Activated T-cell treated with anti-CD3 and anti-CD28 coated beads, Interleukin-2, amount 50 U/mL, for 1 hour (primary cell): ENCODE results near the gene DDX47.

ENCODE experiments used
- DNase-seq: peaks from one replicate; pipeline ENCODE4 v3.0.0-alpha.2; 2020

The DDX47 gene

GRCh38 chr12:12813120-12814101 lies at the start of gene DDX47:
TSS of gene DDX47 (plus strand) at chr12:12813346. CDS start at chr12:12813368, 22 bp downstream.
- DNase-seq: peak; percentile 98

DNA sequence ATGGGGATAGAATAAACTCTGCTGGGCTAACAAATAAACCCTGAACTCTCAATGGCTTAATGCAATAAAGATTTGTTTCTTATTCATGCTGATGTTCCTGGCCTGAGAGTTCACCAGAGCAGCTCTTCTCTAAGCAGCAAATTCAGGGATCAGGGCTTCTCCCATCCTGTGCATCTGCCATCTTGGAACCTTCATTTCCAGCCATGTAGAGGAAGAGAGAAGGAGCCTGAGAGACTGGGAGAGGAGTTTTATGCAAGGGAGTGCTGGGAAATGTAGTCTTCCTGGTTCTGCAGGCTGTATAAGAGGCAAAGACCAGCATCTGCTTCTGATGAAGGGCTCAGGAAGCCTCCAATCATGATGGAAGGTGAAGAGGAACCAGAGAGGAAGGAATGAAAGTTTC lies 48.3 kb upstream of the DDX47 start:
- no peak for DNase-seq

DNA sequence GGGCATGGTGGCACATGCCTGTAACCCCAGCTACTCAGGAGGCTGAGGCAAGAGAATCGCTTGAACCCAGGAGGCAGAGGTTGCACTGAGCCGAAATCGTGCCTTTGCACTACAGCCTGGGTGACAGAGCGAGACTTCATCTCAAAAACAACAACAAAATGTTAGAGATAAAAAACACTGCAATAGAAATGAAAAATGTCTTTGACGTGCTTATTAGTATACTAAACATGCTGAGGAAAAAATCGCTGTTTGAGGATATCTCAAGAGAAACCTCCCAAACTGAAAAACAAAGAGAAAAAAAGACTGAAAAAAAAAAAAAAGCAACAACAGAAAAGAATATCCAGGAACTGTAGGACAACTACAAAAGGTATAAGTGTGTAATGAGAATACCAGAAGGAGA lies 42.9 kb upstream of the DDX47 start:
- DNase-seq: no peak

DNA sequence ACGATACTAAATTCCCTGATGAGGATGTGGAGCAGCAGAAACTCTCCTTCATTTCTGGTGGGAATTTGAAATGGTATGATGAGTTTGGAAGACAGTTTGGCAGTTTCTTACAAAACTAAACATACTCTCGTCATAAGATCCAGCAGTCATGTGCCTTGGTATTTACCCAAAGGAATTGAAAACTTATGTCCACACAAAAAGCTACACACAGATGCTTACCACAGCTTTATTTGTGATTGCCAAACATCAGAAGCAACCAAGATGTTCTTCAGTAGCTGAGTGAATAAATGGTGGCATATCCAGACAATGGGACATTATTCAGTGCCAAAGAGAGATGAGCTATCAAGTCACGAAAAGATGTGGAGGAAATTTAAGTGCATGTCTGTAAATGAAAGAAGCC lies 38.4 kb upstream of the DDX47 start:
- no peak for DNase-seq

- no peak for DNase-seq
These were observed 36.9 kb upstream of the DDX47 start for GRCh38 chr12:12776261-12776660.

- DNase-seq: no peak
These were observed 36.1 kb upstream of the DDX47 start for GRCh38 chr12:12777092-12777491.

DNA sequence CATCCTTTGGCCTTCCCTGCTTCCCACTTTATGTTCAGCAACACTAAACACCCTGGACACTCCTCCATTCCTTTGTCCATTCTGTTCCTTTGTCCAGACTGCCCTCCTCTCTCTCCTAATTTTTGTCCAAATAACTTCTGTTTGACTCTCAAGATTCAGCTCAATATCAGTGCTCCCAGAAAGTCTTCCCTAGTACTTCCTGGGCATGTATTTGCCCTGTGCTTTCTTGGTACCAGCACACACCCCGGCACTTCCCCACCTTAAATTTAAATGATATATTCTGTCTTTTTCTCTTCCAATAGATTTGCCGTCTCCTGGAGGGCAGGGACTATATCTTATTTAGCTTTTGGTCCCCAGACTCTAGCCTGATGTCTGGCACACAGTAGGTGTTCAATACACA lies 34.1 kb upstream of the DDX47 start:
- no peak for DNase-seq

GRCh38 chr12:12779529-12779928 lies 33.6 kb upstream of the DDX47 start:
- DNase-seq: no peak

GRCh38 chr12:12784116-12784515 lies 29.0 kb upstream of the DDX47 start:
- no peak for DNase-seq

GRCh38 chr12:12784911-12785814 lies 28.0 kb upstream of the DDX47 start, which contains the start of gene APOLD1:
TSS of gene APOLD1 (plus strand) at chr12:12785659. CDS start at chr12:12785692, 33 bp downstream.
- no peak for DNase-seq

GRCh38 chr12:12786351-12786705 lies 26.8 kb upstream of the DDX47 start:
- no peak for DNase-seq

GRCh38 chr12:12786706-12787601 lies 26.2 kb upstream of the DDX47 start:
- DNase-seq: peak; percentile 79

GRCh38 chr12:12788131-12788530 lies 25.0 kb upstream of the DDX47 start:
- DNase-seq: no peak

DNA sequence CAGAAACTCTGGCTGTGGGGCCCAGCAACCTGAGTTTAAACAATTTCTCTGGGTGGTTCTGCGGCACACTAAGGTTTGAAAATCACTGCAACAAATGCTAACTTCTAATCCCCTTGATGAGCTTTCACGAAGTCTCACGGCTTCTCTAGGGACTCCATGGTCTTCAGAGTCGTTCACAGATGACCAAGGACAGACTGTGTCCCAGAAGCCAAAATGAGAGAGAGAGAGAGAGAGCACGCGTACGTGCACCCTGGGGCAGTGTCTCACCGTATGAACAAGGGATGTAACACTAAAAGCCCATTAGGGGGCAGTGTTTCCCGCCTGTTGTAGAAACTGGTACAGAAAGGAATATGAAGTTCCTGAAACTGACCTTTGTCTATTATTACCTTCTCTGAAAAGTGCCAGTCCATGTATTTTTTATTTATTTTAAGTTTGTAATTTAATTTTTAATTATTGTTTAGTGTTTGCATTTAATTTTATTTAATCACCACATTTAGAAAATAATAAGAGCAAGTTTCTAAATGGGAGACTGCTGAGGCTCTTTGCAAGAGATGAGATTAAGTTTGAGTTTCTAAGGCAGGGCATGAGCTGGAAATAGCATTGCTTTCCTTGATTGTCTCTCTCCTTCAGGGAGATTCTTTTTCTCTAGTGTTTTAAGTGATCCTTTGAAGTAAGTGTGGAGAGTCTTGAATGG lies 24.3 kb upstream of the DDX47 start:
- peak; percentile 49 for DNase-seq

GRCh38 chr12:12790956-12791355 lies 22.2 kb upstream of the DDX47 start:
- DNase-seq: no peak

DNA sequence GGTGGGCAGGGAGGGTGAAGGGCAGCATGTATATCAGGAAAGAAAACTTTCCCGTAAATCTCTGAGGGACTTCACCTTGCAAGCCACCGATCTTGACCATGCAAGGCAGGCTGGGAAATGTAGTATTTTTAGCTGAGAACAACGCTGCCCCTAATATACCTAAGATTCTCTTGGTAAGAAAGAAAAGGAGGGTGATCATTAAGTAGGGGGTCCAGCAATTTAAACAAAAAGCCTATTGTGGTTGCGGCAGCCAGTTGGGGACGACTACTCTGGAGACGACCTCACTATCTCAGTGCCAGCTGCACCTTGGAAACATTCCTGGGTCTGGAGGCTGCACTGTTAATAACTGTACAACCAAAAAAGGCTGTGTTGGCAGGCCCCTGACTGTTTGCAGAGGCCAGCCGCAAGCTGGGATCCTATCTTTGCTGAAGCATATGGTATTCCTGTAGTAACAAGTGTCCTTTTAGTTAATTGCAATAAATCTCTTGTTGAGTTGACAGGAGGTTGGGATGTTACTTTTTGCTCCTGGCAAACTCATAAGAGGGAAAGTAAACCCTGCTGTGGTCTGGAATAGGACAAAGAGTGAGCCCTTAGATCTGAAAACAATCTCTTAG lies 21.3 kb upstream of the DDX47 start:
- DNase-seq: no peak

GRCh38 chr12:12792421-12792820 lies 20.7 kb upstream of the DDX47 start:
- no peak for DNase-seq

- no peak for DNase-seq
These were observed 18.5 kb upstream of the DDX47 start for GRCh38 chr12:12794686-12795085.

GRCh38 chr12:12796171-12796570 lies 17.0 kb upstream of the DDX47 start:
- DNase-seq: no peak

- DNase-seq: no peak
These were observed 16.0 kb upstream of the DDX47 start for GRCh38 chr12:12796928-12797793.
